GM10248 (cell line): ENCODE measurements around the gene EXOC7.

Experiments used
- CTCF ChIA-PET: fragments of 300-600 bp; sonication (Branson Sonifier 250); formaldehyde crosslinking; extraction: SDS; loops from one replicate; lab custom pipeline; 2021; ENCODE audit warnings: antibody characterized with exemption; lab: Yijun Ruan, JAX
- POLR2A ChIA-PET: fragments of 350-650 bp; sonication (Branson Sonifier 250); formaldehyde crosslinking; extraction: SDS; loops from one replicate; lab custom pipeline; 2020; ENCODE audit warnings: antibody characterized with exemption; lab: Yijun Ruan, JAX
- DNase-seq: peaks from one replicate; pipeline ENCODE4 v3.0.0; 2012; ENCODE audit errors: extremely low spot score
- CTCF ChIP-seq: IDR thresholded peaks from 2 replicates; pipeline ENCODE4 v1.5.1; 2012; ENCODE audit warnings: mild to moderate bottlenecking, low read depth; ENCODE audit errors: extremely low read depth, missing control alignments, control extremely low read depth

EXOC7 gene

GRCh38 chr17:76089680-76090516 lies 13.7 kb downstream of the EXOC7 start:
- ChIA-PET CTCF (interaction anchor here (1.3 to 1.8 kb wide), 2 partner anchors 190 to 308 kb away, joined by 5 to 7 read pairs; no protein-coding TSS in a partner anchor), POLR2A (no interaction called here)
- no peak for DNase-seq
- TF ChIP-seq CTCF, result no peak

GRCh38 chr17:76088868-76089576 lies 14.6 kb downstream of the EXOC7 start:
- DNase-seq, result no peak
- POLR2A ChIA-PET, result interaction anchor here (0.6 kb wide), 1 partner anchor 46 kb away, joined by 3 read pairs; no protein-coding TSS in a partner anchor
- no peak for TF ChIP-seq CTCF
- CTCF ChIA-PET, result interaction anchor here (1.3 to 1.8 kb wide), 2 partner anchors 191 to 309 kb away, joined by 5 to 7 read pairs; no protein-coding TSS in a partner anchor

- no peak for DNase-seq
- no peak for TF ChIP-seq CTCF
- POLR2A ChIA-PET, result interaction anchor here (0.6 kb wide), 1 partner anchor 46 kb away, joined by 3 read pairs; no protein-coding TSS in a partner anchor
- CTCF ChIA-PET, result interaction anchor here (1.8 kb wide), 1 partner anchor 192 kb away, joined by 7 read pairs; no protein-coding TSS in a partner anchor
Measured at GRCh38 chr17:76088041-76088867, 15.3 kb downstream of the EXOC7 start.

- ChIA-PET POLR2A (no interaction called here), CTCF (no interaction called here)
- no peak for TF ChIP-seq CTCF
- no peak for DNase-seq
Measured at GRCh38 chr17:76087531-76087930, 16.1 kb downstream of the EXOC7 start.

GRCh38 chr17:76086384-76086783 lies 17.2 kb downstream of the EXOC7 start:
- TF ChIP-seq CTCF, result no peak
- ChIA-PET CTCF (no interaction called here), POLR2A (no interaction called here)
- DNase-seq, result no peak

- CTCF ChIA-PET, result no interaction called here
Measured at GRCh38 chr17:76085731-76086366, 17.7 kb downstream of the EXOC7 start.

More at GRCh38 chr17:76085731-76086366, 17.7 kb downstream of the EXOC7 start:
- POLR2A ChIA-PET, result no interaction called here
- DNase-seq, result no peak
- no peak for TF ChIP-seq CTCF
